SH-SY5Y (cell line): ENCODE measurements around the gene SH2D5.

Source experiments
- GATA2 ChIP-seq: IDR thresholded peaks from 2 replicates; pipeline ENCODE4 v1.6.1; 2011; ENCODE audit warnings: mild to moderate bottlenecking, low read depth, low read length
- GATA3 ChIP-seq: IDR thresholded peaks from 2 replicates; pipeline ENCODE4 v1.6.1; 2011; ENCODE audit warnings: low read depth, mild to moderate bottlenecking, low read length, moderate library complexity

The SH2D5 gene

GRCh38 chr1:20698195-20698910, 34.1 kb downstream of the SH2D5 start:
- TF ChIP-seq GATA3 (no peak), GATA2 (no peak)

- TF ChIP-seq GATA2 (no peak), GATA3 (no peak)
Measured at GRCh38 chr1:20697563-20697962, 34.9 kb downstream of the SH2D5 start.

- TF ChIP-seq GATA3 = no peak
Measured at GRCh38 chr1:20696397-20697333, 35.8 kb downstream of the SH2D5 start.

- no peak for TF ChIP-seq GATA3
- no peak for TF ChIP-seq GATA2
Measured at GRCh38 chr1:20695515-20695914, 37.0 kb downstream of the SH2D5 start.

- TF ChIP-seq GATA2 = no peak
Measured at GRCh38 chr1:20693623-20694022, 38.9 kb downstream of the SH2D5 start.

GRCh38 chr1:20691872-20692271, 40.6 kb downstream of the SH2D5 start:
- TF ChIP-seq GATA3 = no peak
- no peak for TF ChIP-seq GATA2

GRCh38 chr1:20689645-20690056, 42.9 kb downstream of the SH2D5 start:
- TF ChIP-seq GATA3 (no peak), GATA2 (no peak)

GRCh38 chr1:20686883-20687725, 45.4 kb downstream of the SH2D5 start:
- TF ChIP-seq GATA3 (no peak), GATA2 (no peak)

- no peak for TF ChIP-seq GATA2
- no peak for TF ChIP-seq GATA3
Measured at GRCh38 chr1:20685741-20686140, 46.8 kb downstream of the SH2D5 start.

GRCh38 chr1:20685099-20685662, 47.3 kb downstream of the SH2D5 start:
- TF ChIP-seq GATA2 (no peak), GATA3 (no peak)

- TF ChIP-seq GATA3 = no peak
- TF ChIP-seq GATA2 = no peak
Measured at GRCh38 chr1:20684651-20685050, 47.9 kb downstream of the SH2D5 start.

- no peak for TF ChIP-seq GATA3
- TF ChIP-seq GATA2 = no peak
Measured at GRCh38 chr1:20684050-20684620, 48.4 kb downstream of the SH2D5 start.

GRCh38 chr1:20683614-20684013, 48.9 kb downstream of the SH2D5 start:
- TF ChIP-seq GATA3 (no peak), GATA2 (no peak)
